B cell (primary cell): Measurements from ENCODE around the gene CASTOR1. TPM values are rescaled to one million over a fixed set of nuclear protein-coding genes. Genes with fewer than 3 reads are reported as not detected.

Experiments used
- ATAC-seq: fragments of 200-7000 bp; cut with Tn5 transposase; one replicate; pipeline ENCODE4 v1.10.0; 2021; ENCODE audit warnings: low read depth, mild to moderate bottlenecking, moderate number of reproducible peaks, moderate library complexity
- CTCF ChIA-PET: fragments of 350-600 bp; sonication (Branson Sonifier 250); formaldehyde crosslinking; loops from one replicate; lab custom pipeline; 2021; ENCODE audit warnings: antibody characterized with exemption, inconsistent platforms; lab: Charles Lee
- POLR2A ChIA-PET: fragments of 350-600 bp; sonication (Branson Sonifier 250); formaldehyde crosslinking; loops from one replicate; lab custom pipeline; 2021; ENCODE audit warnings: antibody characterized with exemption; lab: Charles Lee
- DNase-seq: peaks from one replicate; pipeline ENCODE4 v3.0.0; 2013
- H2AFZ ChIP-seq: 2 replicates; pipeline ENCODE4 v1.6.1; 2012; ENCODE audit warnings: mild to moderate bottlenecking, low read depth, low read length; ENCODE audit not compliant: insufficient read depth, poor library complexity, severe bottlenecking
- H3K27ac ChIP-seq, 2 donors: 1 replicate in 1 of 2; 2 replicates in 1 of 2; pipeline ENCODE4 v1.5.1; 2012 to 2013; ENCODE audit warnings: low read length in 2 of 2, mild to moderate bottlenecking in 2 of 2, moderate library complexity in 1 of 2
- H3K27me3 ChIP-seq, 4 experiments: fragments of 200-600 bp in 1 of 4; sonication (generic) in 1 of 4; replicated peaks in 1 of 4; 1 replicate in 2 of 4; 2 replicates in 2 of 4; pipeline versions ENCODE4 v1.6.1 to v1.7.0; 2013 to 2016; ENCODE audit warnings: low read length in 3 of 4, mild to moderate bottlenecking in 2 of 4, mixed read lengths in 1 of 4, moderate library complexity in 1 of 4; ENCODE audit not compliant: insufficient read depth in 4 of 4, control insufficient read depth in 3 of 4; ENCODE audit errors: control extremely low read depth in 1 of 4
- H3K36me3 ChIP-seq, 2 experiments: replicated peaks in 1 of 2; 1 replicate in 1 of 2; 2 replicates in 1 of 2; pipeline versions ENCODE4 v1.6.1 to v1.7.1; 2013; ENCODE audit warnings: low read length in 1 of 2; ENCODE audit not compliant: insufficient read depth in 2 of 2, control insufficient read depth in 1 of 2; ENCODE audit errors: control extremely low read depth in 1 of 2, extremely low read depth in 1 of 2
- H3K4me1 ChIP-seq, 2 donors: fragments of 200-600 bp in 1 of 2; sonication (generic) in 1 of 2; 1 replicate in 1 of 2; 2 replicates in 1 of 2; pipeline versions ENCODE4 v1.5.1 to v1.6.1; 2013 to 2017; ENCODE audit warnings: low read length in 2 of 2; ENCODE audit not compliant: control insufficient read depth in 2 of 2, insufficient read depth in 2 of 2
- H3K4me2 ChIP-seq: replicated peaks from 2 replicates; pipeline ENCODE3; 2012; ENCODE audit warnings: mild to moderate bottlenecking, low read depth, low read length; ENCODE audit not compliant: poor library complexity, severe bottlenecking
- H3K4me3 ChIP-seq, 5 experiments: fragments of 200-600 bp in 1 of 5; sonication (generic) in 1 of 5; 1 replicate in 3 of 5; 2 replicates in 2 of 5; pipeline versions ENCODE4 v1.5.1 to v1.7.0; 2011 to 2016; ENCODE audit warnings: low read length in 4 of 5, mild to moderate bottlenecking in 4 of 5, low read depth in 2 of 5, control low read depth in 1 of 5, moderate library complexity in 1 of 5; ENCODE audit not compliant: insufficient read depth in 1 of 5; ENCODE audit errors: control extremely low read depth in 1 of 5, extremely low read depth in 1 of 5
- H3K79me2 ChIP-seq: fragments of 200-600 bp; sonication (generic); one replicate; pipeline ENCODE4 v1.6.0; 2016; ENCODE audit warnings: low read length; ENCODE audit not compliant: control insufficient read depth, insufficient read depth
- H3K9ac ChIP-seq: fragments of 200-600 bp; sonication (generic); 2 replicates; pipeline ENCODE4 v1.6.1; 2017; ENCODE audit warnings: mild to moderate bottlenecking, low read length, moderate library complexity
- H3K9me3 ChIP-seq, 3 donors: one replicate each; pipeline versions ENCODE4 v1.6.1 to v1.7.1; 2013; ENCODE audit warnings: low read length in 2 of 3; ENCODE audit not compliant: control insufficient read depth in 2 of 3, insufficient read depth in 1 of 3; ENCODE audit errors: control extremely low read depth in 1 of 3
- H4K20me1 ChIP-seq: 2 replicates; pipeline ENCODE4 v1.6.0; 2012; ENCODE audit warnings: mild to moderate bottlenecking, low read length; ENCODE audit not compliant: insufficient read depth, control insufficient read depth, poor library complexity, severe bottlenecking
- H3K27ac Mint-ChIP-seq: one replicate; pipeline ENCODE4 v1.8.0; 2021; ENCODE audit warnings: mixed read lengths
- H3K27me3 Mint-ChIP-seq: one replicate; pipeline ENCODE4 v1.8.0; 2021; ENCODE audit warnings: mixed read lengths
- H3K4me1 Mint-ChIP-seq: one replicate; pipeline ENCODE4 v1.8.0; 2021; ENCODE audit warnings: mixed read lengths
- H3K4me3 Mint-ChIP-seq: one replicate; pipeline ENCODE4 v1.8.0; 2021; ENCODE audit warnings: mixed read lengths
- H3K9me3 Mint-ChIP-seq: one replicate; pipeline ENCODE4 v1.8.0; 2022; ENCODE audit warnings: mixed read lengths; ENCODE audit not compliant: insufficient read depth
- EZH2 ChIP-seq: IDR thresholded peaks from 2 replicates; pipeline ENCODE4 v1.6.1; 2012; ENCODE audit warnings: borderline replicate concordance, low read depth, mild to moderate bottlenecking, moderate library complexity, low read length; ENCODE audit not compliant: insufficient read depth, poor library complexity, severe bottlenecking
- WGBS: methylation state at CpG from one replicate; pipeline ENCODE4 v1.1.5; 2013; ENCODE audit warnings: missing lambda C conversion rate; ENCODE audit not compliant: insufficient coverage; 5-methylcytosine and 5-hydroxymethylcytosine counted together
- intact Hi-C: fragments of 100-400 bp; cut with micrococcal nuclease; formaldehyde crosslinking; loops from one replicate; pipeline ENCODE4 v1.10.0; 2022
- polyA plus RNA-seq: library from polyadenylated mRNA; depleted of rRNA; stranded (reverse); fragments of >200 nt; gene quantifications from 2 replicates; pipeline ENCODE4 v1.2.3, GENCODE V29; 2012
- total RNA-seq, 2 donors: library from RNA; stranded (reverse); fragments of 120-200 nt in 1 of 2; gene quantifications; 1 replicate in 1 of 2; 2 replicates in 1 of 2; pipeline versions ENCODE4 v1.2.3 to v1.2.4, GENCODE V29; 2013 to 2022
- TF ChIP-seq, protein P1 (sequence below): fragments of 200-600 bp; IDR thresholded peaks from one replicate; pipeline ENCODE4 v1.8.0; 2022; ENCODE audit warnings: antibody characterized with exemption, mild to moderate bottlenecking

The CASTOR1 gene
- total and polyA plus RNA-seq, 2 donors (not counting 1 experiment from before 2014, with no cell fraction given) = 16.3 to 18.4 TPM

DNA sequence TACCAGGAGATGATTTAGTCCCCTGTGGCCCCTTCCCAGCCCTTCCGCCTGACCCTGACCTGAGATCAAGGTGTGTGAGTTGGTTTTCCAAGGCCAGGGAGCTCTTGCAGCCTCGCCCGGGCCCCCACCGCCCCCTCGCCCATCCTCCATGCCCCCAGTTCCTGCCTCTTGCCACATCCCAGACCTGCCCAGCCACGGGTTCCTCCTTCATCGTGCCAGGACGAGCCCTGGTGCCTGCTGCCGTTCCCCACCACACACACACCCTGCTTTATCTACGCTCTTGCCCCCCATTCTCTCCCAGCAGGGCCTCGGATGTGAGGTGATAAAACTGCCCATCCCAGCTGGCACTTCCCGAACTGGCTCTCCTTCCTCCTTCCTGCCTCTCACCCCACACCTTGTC is 41.3 kb downstream of the CASTOR1 start:
- intact Hi-C loops = no loop called here
- Histone ChIP-seq H3K9me3 (peaks cover 0 to 4% (median 0%) of the 10 kb centered on the region in 3 donors), H4K20me1 (no peaks in the 10 kb centered on the region), H3K9ac (no peak overlapping the region), H3K36me3 (no peaks in the 10 kb centered on the region), H3K4me2 (no peak overlapping the region), H3K27ac (no peak overlapping the region), H3K27me3 (peaks cover 0 to 39% (median 19%) of the 10 kb centered on the region in 4 experiments), H2AFZ (no peak overlapping the region), H3K4me1 (peaks cover 14 to 20% of the 10 kb centered on the region in 2 donors), H3K4me3 (no peak overlapping the region), H3K79me2 (no peaks in the 10 kb centered on the region)
- TF ChIP-seq, protein P1, sequence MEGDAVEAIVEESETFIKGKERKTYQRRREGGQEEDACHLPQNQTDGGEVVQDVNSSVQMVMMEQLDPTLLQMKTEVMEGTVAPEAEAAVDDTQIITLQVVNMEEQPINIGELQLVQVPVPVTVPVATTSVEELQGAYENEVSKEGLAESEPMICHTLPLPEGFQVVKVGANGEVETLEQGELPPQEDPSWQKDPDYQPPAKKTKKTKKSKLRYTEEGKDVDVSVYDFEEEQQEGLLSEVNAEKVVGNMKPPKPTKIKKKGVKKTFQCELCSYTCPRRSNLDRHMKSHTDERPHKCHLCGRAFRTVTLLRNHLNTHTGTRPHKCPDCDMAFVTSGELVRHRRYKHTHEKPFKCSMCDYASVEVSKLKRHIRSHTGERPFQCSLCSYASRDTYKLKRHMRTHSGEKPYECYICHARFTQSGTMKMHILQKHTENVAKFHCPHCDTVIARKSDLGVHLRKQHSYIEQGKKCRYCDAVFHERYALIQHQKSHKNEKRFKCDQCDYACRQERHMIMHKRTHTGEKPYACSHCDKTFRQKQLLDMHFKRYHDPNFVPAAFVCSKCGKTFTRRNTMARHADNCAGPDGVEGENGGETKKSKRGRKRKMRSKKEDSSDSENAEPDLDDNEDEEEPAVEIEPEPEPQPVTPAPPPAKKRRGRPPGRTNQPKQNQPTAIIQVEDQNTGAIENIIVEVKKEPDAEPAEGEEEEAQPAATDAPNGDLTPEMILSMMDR = no peak
- no peak for TF ChIP-seq EZH2
- POLR2A ChIA-PET = no interaction called here
- H3K27me3 Mint-ChIP-seq = peaks cover 48% of the 10 kb centered on the region
- H3K9me3 Mint-ChIP-seq = no peaks in the 10 kb centered on the region
- no peak overlapping the region for H3K27ac Mint-ChIP-seq
- no peak overlapping the region for H3K4me3 Mint-ChIP-seq
- H3K4me1 Mint-ChIP-seq = peaks cover 13% of the 10 kb centered on the region
- CTCF ChIA-PET = interaction anchor here (1.3 kb wide), 1 partner anchor 15 kb away, joined by 4 read pairs; no protein-coding TSS in a partner anchor
- no peak for ATAC-seq
- WGBS = 32% methylated on average over 12 of the region's 12 CpGs
- DNase-seq = no peak

DNA sequence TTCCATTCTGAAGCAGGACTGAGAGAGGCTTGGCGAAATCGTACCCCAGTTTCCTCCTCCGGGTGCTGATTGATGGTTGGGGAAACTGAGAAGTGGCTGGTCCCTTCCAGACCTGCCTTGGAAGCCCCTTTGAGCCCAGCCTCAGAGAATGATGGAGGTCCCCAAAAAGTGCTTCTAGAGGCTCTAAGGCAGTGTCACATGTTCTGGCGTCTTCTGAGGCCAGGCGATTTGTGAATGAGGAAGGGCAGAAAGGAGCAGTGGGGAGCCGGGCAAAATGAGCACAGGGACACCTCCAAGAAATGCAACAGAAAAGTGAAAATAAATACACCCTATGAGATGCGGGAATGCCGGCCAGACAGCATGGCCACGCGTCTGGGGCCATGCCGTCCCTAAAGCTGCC is 41.7 kb downstream of the CASTOR1 start:
- DNase-seq (no peak), ATAC-seq (no peak)
- no peak overlapping the region for H3K4me2 ChIP-seq
- H3K4me3 ChIP-seq = no peak overlapping the region
- H3K27ac ChIP-seq = no peak overlapping the region
- no peaks in the 10 kb centered on the region for H3K36me3 ChIP-seq
- no peak overlapping the region for H3K9ac ChIP-seq
- H3K79me2 ChIP-seq = no peaks in the 10 kb centered on the region
- H3K4me1 ChIP-seq = peaks cover 14 to 20% of the 10 kb centered on the region in 2 donors
- peaks cover 0 to 39% (median 19%) of the 10 kb centered on the region in 4 experiments for H3K27me3 ChIP-seq
- H3K9me3 ChIP-seq = peaks cover 0 to 4% (median 0%) of the 10 kb centered on the region in 3 donors
- no peak overlapping the region for H3K27ac Mint-ChIP-seq
- CTCF ChIA-PET = interaction anchor here (1.3 kb wide), 1 partner anchor 16 kb away, joined by 4 read pairs; no protein-coding TSS in a partner anchor
- peaks cover 13% of the 10 kb centered on the region for H3K4me1 Mint-ChIP-seq
- POLR2A ChIA-PET = no interaction called here
- intact Hi-C loops = no loop called here
- 66% methylated on average over 10 of the region's 11 CpGs for WGBS
- H2AFZ ChIP-seq = no peak overlapping the region
- no peaks in the 10 kb centered on the region for H4K20me1 ChIP-seq
- no peaks in the 10 kb centered on the region for H3K9me3 Mint-ChIP-seq
- peaks cover 48% of the 10 kb centered on the region for H3K27me3 Mint-ChIP-seq
- TF ChIP-seq, protein P1 = no peak
- no peak for TF ChIP-seq EZH2
- no peak overlapping the region for H3K4me3 Mint-ChIP-seq
